Endometrial microvascular endothelial cells (primary cell): ENCODE results near the gene MCM5. TPM values are rescaled to one million over a fixed set of nuclear protein-coding genes. Genes with fewer than 3 reads are reported as not detected.
"Not testable (repeated sequence)": the region's sequence is repeated elsewhere in the genome, so short reads cannot be mapped to it uniquely, and the experiment has no call there.

Experiments
- in situ Hi-C: cut with HindIII; loops from 2 replicates; pipeline ENCODE4 v1.10.0; 2017; ENCODE audit warnings: low sequenced_read_pairs, low pct_unique_long_range_greater_than_20kb; ENCODE audit errors: inconsistent ontology term
- total RNA-seq: library from RNA; depleted of rRNA; stranded (reverse); fragments of >200 nt; gene quantifications from one replicate; pipeline ENCODE4 v1.2.3, GENCODE V29; 2015; ENCODE audit errors: inconsistent ontology term

The MCM5 gene
- total RNA-seq, 1 donor from 2014 or later = 188 TPM

GRCh38 chr22:35376728-35377472, 23.0 kb upstream of the MCM5 start:
- in situ Hi-C loops = no loop called here

- in situ Hi-C loops = no loop called here
Observed at GRCh38 chr22:35377735-35378134, 22.2 kb upstream of the MCM5 start.

GRCh38 chr22:35378621-35379020, 21.3 kb upstream of the MCM5 start:
- in situ Hi-C loops = no loop called here

- in situ Hi-C loops = no loop called here
Observed at GRCh38 chr22:35379146-35379993, 20.6 kb upstream of the MCM5 start.

- in situ Hi-C loops = no loop called here
Observed at GRCh38 chr22:35380013-35380412, 19.9 kb upstream of the MCM5 start.

- in situ Hi-C loops = no loop called here
Observed at GRCh38 chr22:35380537-35381423, 19.2 kb upstream of the MCM5 start, which contains the start of gene HMOX1. Gene HMOX1 (plus strand): TSS chr22:35381096. CDS start chr22:35381174, 78 bp downstream.

- in situ Hi-C loops = no loop called here
Observed at GRCh38 chr22:35381424-35382009, 18.4 kb upstream of the MCM5 start.

- in situ Hi-C loops = no loop called here
Observed at GRCh38 chr22:35383679-35384071, 16.3 kb upstream of the MCM5 start.

GRCh38 chr22:35384527-35384926, 15.4 kb upstream of the MCM5 start:
- in situ Hi-C loops = no loop called here

- in situ Hi-C loops = no loop called here
Observed at GRCh38 chr22:35384975-35385588, 14.9 kb upstream of the MCM5 start.

- in situ Hi-C loops = no loop called here
Observed at GRCh38 chr22:35386670-35387288, 13.2 kb upstream of the MCM5 start.

GRCh38 chr22:35390933-35391332, 9.0 kb upstream of the MCM5 start:
- in situ Hi-C loops = no loop called here

GRCh38 chr22:35392357-35392756, 7.6 kb upstream of the MCM5 start:
- in situ Hi-C loops = no loop called here

- in situ Hi-C loops = no loop called here
Observed at GRCh38 chr22:35393116-35394010, 6.6 kb upstream of the MCM5 start.

GRCh38 chr22:35394011-35394312, 6.0 kb upstream of the MCM5 start:
- in situ Hi-C loops = no loop called here

GRCh38 chr22:35394810-35395563, 5.0 kb upstream of the MCM5 start:
- in situ Hi-C loops = no loop called here

- in situ Hi-C loops = not testable (repeated sequence)
Observed at GRCh38 chr22:35396622-35397021, 3.3 kb upstream of the MCM5 start.
